ENCODE measurements around the gene MFGE8. TPM values are rescaled to one million over a fixed set of nuclear protein-coding genes. Genes with fewer than 3 reads are reported as not detected.
"Not testable (repeated sequence)": the region's sequence is repeated elsewhere in the genome, so short reads cannot be mapped to it uniquely, and the experiment has no call there.

MFGE8 gene
- total and polyA plus RNA-seq, 4 donors: 59.4 to 225 (median 116) TPM

- H3K27ac ChIP-seq (ENCODE audit: low read depth, low read length); DNase-seq (ENCODE audit: low read depth in 4 of 6, low spot score in 6 of 6); H3K4me1 ChIP-seq (ENCODE audit: control insufficient read depth, insufficient read depth, low read length); H3K9me3 ChIP-seq (ENCODE audit: control insufficient read depth, insufficient read depth, low read length); H3K4me3 ChIP-seq (ENCODE audit: low read depth, low read length); H3K36me3 ChIP-seq (ENCODE audit: control insufficient read depth, insufficient read depth, low read length); H3K27me3 ChIP-seq (ENCODE audit: control insufficient read depth, insufficient read depth, low read length): not testable (repeated sequence)
- WGBS (ENCODE audit: insufficient coverage): no CpG with 5 or more reads among the region's 2 CpGs
These were observed 12.5 kb upstream of the MFGE8 start for GRCh38 chr15:88925648-88926047.

- not testable (repeated sequence) for H3K4me1 ChIP-seq (ENCODE audit: control insufficient read depth, insufficient read depth, low read length); H3K36me3 ChIP-seq (ENCODE audit: control insufficient read depth, insufficient read depth, low read length)
- WGBS (ENCODE audit: insufficient coverage): 95% methylated on average over 2 of the region's 12 CpGs
These were observed 7.8 kb upstream of the MFGE8 start for GRCh38 chr15:88920892-88921435.

DNA sequence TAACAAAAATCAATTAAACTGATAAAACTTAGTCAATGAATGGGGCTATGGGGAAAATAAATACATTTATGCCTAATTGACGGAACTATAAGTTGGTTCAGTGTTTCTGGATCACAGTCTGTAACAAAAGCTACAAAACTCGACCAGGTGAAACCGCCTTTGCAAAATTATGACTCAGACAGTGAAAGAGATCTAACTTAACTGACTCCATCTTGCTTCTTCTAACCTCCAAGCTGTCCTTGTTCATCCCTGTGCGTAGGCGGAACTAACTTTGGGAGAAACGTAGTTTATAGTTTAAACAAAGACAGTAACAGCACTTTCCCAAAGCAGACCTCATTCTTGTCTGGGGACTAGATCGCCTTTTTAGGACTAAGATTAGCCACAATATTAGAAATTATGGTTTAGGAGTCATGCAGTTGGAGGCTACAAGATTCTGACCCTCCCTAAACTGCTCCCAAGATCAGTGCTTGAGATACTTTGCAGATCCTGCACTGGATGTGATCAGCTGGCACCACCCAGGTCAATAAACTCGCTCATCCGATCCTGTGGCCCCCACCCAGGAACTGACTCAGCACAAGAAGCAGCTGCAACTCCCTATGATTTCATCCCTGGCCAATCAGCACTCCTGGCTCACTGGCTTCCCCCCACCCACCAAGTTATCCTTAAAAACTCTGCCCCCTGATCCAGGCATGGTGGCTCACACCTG, 7.2 kb upstream of the MFGE8 start:
- Histone ChIP-seq H3K36me3 (ENCODE audit: control insufficient read depth, insufficient read depth, low read length) (no peaks in the 10 kb centered on the region), H3K4me1 (ENCODE audit: control insufficient read depth, insufficient read depth, low read length) (no peaks in the 10 kb centered on the region), H3K4me3 (ENCODE audit: low read depth, low read length) (no peak overlapping the region), H3K9me3 (ENCODE audit: control insufficient read depth, insufficient read depth, low read length) (no peaks in the 10 kb centered on the region), H3K27ac (ENCODE audit: low read depth, low read length) (no peak overlapping the region), H3K27me3 (ENCODE audit: control insufficient read depth, insufficient read depth, low read length) (no peaks in the 10 kb centered on the region)
- WGBS (ENCODE audit: insufficient coverage): 68% methylated on average over 2 of the region's 9 CpGs
- DNase-seq (ENCODE audit: low read depth in 4 of 6, low spot score in 6 of 6): no peak

More at GRCh38 chr15:88920892-88921435, 7.8 kb upstream of the MFGE8 start:
- not testable (repeated sequence) for H3K4me3 ChIP-seq (ENCODE audit: low read depth, low read length); H3K9me3 ChIP-seq (ENCODE audit: control insufficient read depth, insufficient read depth, low read length); H3K27me3 ChIP-seq (ENCODE audit: control insufficient read depth, insufficient read depth, low read length); H3K27ac ChIP-seq (ENCODE audit: low read depth, low read length); DNase-seq (ENCODE audit: low read depth in 4 of 6, low spot score in 6 of 6)

GRCh38 chr15:88918738-88919137, 5.6 kb upstream of the MFGE8 start:
- DNase-seq (ENCODE audit: low read depth in 4 of 6, low spot score in 6 of 6): peak in 1 of 6 donors; percentile 43
- 65% methylated on average over 4 of the region's 4 CpGs for WGBS (ENCODE audit: insufficient coverage)
- Histone ChIP-seq H3K4me1 (ENCODE audit: control insufficient read depth, insufficient read depth, low read length) (no peaks in the 10 kb centered on the region), H3K27ac (ENCODE audit: low read depth, low read length) (no peak overlapping the region), H3K36me3 (ENCODE audit: control insufficient read depth, insufficient read depth, low read length) (no peaks in the 10 kb centered on the region), H3K9me3 (ENCODE audit: control insufficient read depth, insufficient read depth, low read length) (no peaks in the 10 kb centered on the region), H3K27me3 (ENCODE audit: control insufficient read depth, insufficient read depth, low read length) (no peaks in the 10 kb centered on the region), H3K4me3 (ENCODE audit: low read depth, low read length) (no peak overlapping the region)

- Histone ChIP-seq H3K27me3 (ENCODE audit: control insufficient read depth, insufficient read depth, low read length) (no peaks in the 10 kb centered on the region), H3K4me1 (ENCODE audit: control insufficient read depth, insufficient read depth, low read length) (peaks cover 4% of the 10 kb centered on the region), H3K36me3 (ENCODE audit: control insufficient read depth, insufficient read depth, low read length) (no peaks in the 10 kb centered on the region), H3K27ac (ENCODE audit: low read depth, low read length) (no peak overlapping the region), H3K4me3 (ENCODE audit: low read depth, low read length) (no peak overlapping the region), H3K9me3 (ENCODE audit: control insufficient read depth, insufficient read depth, low read length) (no peaks in the 10 kb centered on the region)
- DNase-seq (ENCODE audit: low read depth in 4 of 6, low spot score in 6 of 6): no peak
- WGBS (ENCODE audit: insufficient coverage): no CpG with 5 or more reads among the region's 5 CpGs
These were observed 4.6 kb upstream of the MFGE8 start for GRCh38 chr15:88917760-88918159.

DNA sequence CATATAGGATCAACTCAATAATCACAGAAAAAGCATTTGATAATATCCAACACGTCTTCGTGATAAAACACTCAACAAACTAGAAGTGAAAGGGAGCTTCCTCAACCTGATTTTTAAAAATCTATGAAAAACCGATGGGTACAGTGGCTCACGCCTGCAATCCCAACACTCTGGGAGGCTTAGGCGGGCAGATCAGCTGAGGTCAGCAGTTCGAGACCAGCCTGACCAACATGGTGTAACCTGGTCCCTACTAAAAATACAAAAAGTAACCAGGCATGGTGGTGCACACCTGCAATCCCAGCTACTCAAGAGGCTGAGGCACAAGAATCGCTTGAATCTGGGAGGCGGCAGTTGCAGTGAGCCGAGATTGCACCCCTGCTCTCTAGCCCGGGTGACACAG, 2.2 kb upstream of the MFGE8 start:
- DNase-seq (ENCODE audit: low read depth in 4 of 6, low spot score in 6 of 6): no peak
- 100% methylated on average over 2 of the region's 10 CpGs for WGBS (ENCODE audit: insufficient coverage)
- no peaks in the 10 kb centered on the region for H3K9me3 ChIP-seq (ENCODE audit: control insufficient read depth, insufficient read depth, low read length)

GRCh38 chr15:88913850-88914169, 631 bp upstream of the MFGE8 start:
- Histone ChIP-seq H3K4me1 (ENCODE audit: control insufficient read depth, insufficient read depth, low read length) (peaks cover 36% of the 10 kb centered on the region), H3K4me3 (ENCODE audit: low read depth, low read length) (peak overlapping the region; percentile 65), H3K9me3 (ENCODE audit: control insufficient read depth, insufficient read depth, low read length) (no peaks in the 10 kb centered on the region), H3K27me3 (ENCODE audit: control insufficient read depth, insufficient read depth, low read length) (no peaks in the 10 kb centered on the region), H3K36me3 (ENCODE audit: control insufficient read depth, insufficient read depth, low read length) (peaks cover 16% of the 10 kb centered on the region), H3K27ac (ENCODE audit: low read depth, low read length) (peak overlapping the region; percentile 61)
- no CpG with 5 or more reads among the region's 4 CpGs for WGBS (ENCODE audit: insufficient coverage)
- DNase-seq (ENCODE audit: low read depth in 4 of 6, low spot score in 6 of 6): no peak

More for the DNA sequence above, 2.2 kb upstream of the MFGE8 start:
- H3K4me3 ChIP-seq (ENCODE audit: low read depth, low read length): no peak overlapping the region
- H3K27me3 ChIP-seq (ENCODE audit: control insufficient read depth, insufficient read depth, low read length): no peaks in the 10 kb centered on the region
- H3K27ac ChIP-seq (ENCODE audit: low read depth, low read length): no peak overlapping the region
- H3K36me3 ChIP-seq (ENCODE audit: control insufficient read depth, insufficient read depth, low read length): peaks cover 2% of the 10 kb centered on the region
- peaks cover 21% of the 10 kb centered on the region for H3K4me1 ChIP-seq (ENCODE audit: control insufficient read depth, insufficient read depth, low read length)

- peak overlapping the region; percentile 36 for H3K27ac ChIP-seq (ENCODE audit: low read depth, low read length)
- DNase-seq (ENCODE audit: low read depth in 4 of 6, low spot score in 6 of 6): peak in 2 of 6 donors; percentile 11 to 51
- H3K27me3 ChIP-seq (ENCODE audit: control insufficient read depth, insufficient read depth, low read length): no peaks in the 10 kb centered on the region
These were observed 668 bp downstream of the MFGE8 start for GRCh38 chr15:88912500-88912921.

DNA sequence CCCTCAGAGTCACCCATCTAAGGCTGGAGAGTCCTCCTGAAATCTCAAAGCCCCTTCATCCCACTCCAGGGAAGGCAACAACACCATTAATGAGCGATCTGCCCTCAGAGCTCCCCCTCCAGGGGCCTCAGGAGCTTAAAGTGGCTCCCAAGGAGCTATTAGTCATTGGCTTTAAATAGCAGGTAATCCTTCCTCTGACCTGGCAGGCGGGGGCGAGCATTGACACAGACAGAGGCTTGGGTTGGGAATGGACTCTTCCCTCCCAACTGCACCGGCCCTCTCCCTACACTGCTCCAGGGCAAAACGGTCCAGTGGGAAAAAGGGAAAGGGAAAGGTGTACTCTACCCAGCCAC, 1.4 kb downstream of the MFGE8 start:
- Histone ChIP-seq H3K4me1 (ENCODE audit: control insufficient read depth, insufficient read depth, low read length) (peaks cover 49% of the 10 kb centered on the region), H3K4me3 (ENCODE audit: low read depth, low read length) (peak overlapping the region; percentile 65), H3K27me3 (ENCODE audit: control insufficient read depth, insufficient read depth, low read length) (no peaks in the 10 kb centered on the region), H3K9me3 (ENCODE audit: control insufficient read depth, insufficient read depth, low read length) (no peaks in the 10 kb centered on the region), H3K36me3 (ENCODE audit: control insufficient read depth, insufficient read depth, low read length) (peaks cover 37% of the 10 kb centered on the region), H3K27ac (ENCODE audit: low read depth, low read length) (no peak overlapping the region)
- DNase-seq (ENCODE audit: low read depth in 4 of 6, low spot score in 6 of 6): no peak
- WGBS (ENCODE audit: insufficient coverage): no CpG with 5 or more reads among the region's 5 CpGs

More at GRCh38 chr15:88912500-88912921, 668 bp downstream of the MFGE8 start:
- no peaks in the 10 kb centered on the region for H3K9me3 ChIP-seq (ENCODE audit: control insufficient read depth, insufficient read depth, low read length)
- H3K36me3 ChIP-seq (ENCODE audit: control insufficient read depth, insufficient read depth, low read length): peaks cover 29% of the 10 kb centered on the region
- H3K4me3 ChIP-seq (ENCODE audit: low read depth, low read length): peak overlapping the region; percentile 65
- 11% methylated on average over 20 of the region's 20 CpGs for WGBS (ENCODE audit: insufficient coverage)
- H3K4me1 ChIP-seq (ENCODE audit: control insufficient read depth, insufficient read depth, low read length): peaks cover 45% of the 10 kb centered on the region

Measured in spinal cord (tissue), 10 donors.